Mesenchymal stem cell (in vitro differentiated cells and primary cell): Measurements from ENCODE around the gene TNPO1.
A peak's percentile ranks its signal among the peaks of the same experiment; 100 is the strongest.

Experiments used
- DNase-seq: peaks from one replicate; pipeline ENCODE4 v3.0.0-alpha.2; 2013
- H2AFZ ChIP-seq: one replicate; pipeline ENCODE4 v1.6.1; 2013; ENCODE audit warnings: low read depth, mild to moderate bottlenecking, control low read depth, inconsistent platforms, low read length, moderate library complexity
- H2AK5ac ChIP-seq: 2 replicates; pipeline ENCODE4 v1.6.1; 2013; ENCODE audit warnings: low read length, moderate library complexity, mild to moderate bottlenecking, inconsistent platforms; ENCODE audit not compliant: severe bottlenecking
- H2BK120ac ChIP-seq: one replicate; pipeline ENCODE4 v1.6.1; 2013; ENCODE audit warnings: low read depth, mild to moderate bottlenecking, inconsistent platforms, low read length, moderate library complexity
- H2BK12ac ChIP-seq, 2 experiments: one replicate each; pipeline ENCODE4 v1.6.1; 2013; ENCODE audit warnings: inconsistent platforms in 2 of 2, low read length in 2 of 2, mild to moderate bottlenecking in 2 of 2, moderate library complexity in 2 of 2, control low read depth in 1 of 2
- H2BK15ac ChIP-seq: one replicate; pipeline ENCODE4 v1.6.1; 2013; ENCODE audit warnings: mild to moderate bottlenecking, low read depth, inconsistent platforms; ENCODE audit not compliant: poor library complexity, severe bottlenecking
- H2BK5ac ChIP-seq: 2 replicates; pipeline ENCODE4 v1.6.1; 2013; ENCODE audit warnings: low read depth, mild to moderate bottlenecking, low read length, control low read depth, inconsistent platforms; ENCODE audit not compliant: poor library complexity, severe bottlenecking
- H3K14ac ChIP-seq, 2 experiments: one replicate each; pipeline ENCODE4 v1.6.1; 2013; ENCODE audit warnings: inconsistent platforms in 2 of 2, low read length in 2 of 2, control low read depth in 1 of 2, mild to moderate bottlenecking in 1 of 2, moderate library complexity in 1 of 2
- H3K18ac ChIP-seq, 2 experiments: one replicate each; pipeline ENCODE4 v1.6.1; 2013; ENCODE audit warnings: inconsistent platforms in 2 of 2, low read length in 2 of 2, control low read depth in 1 of 2, low read depth in 1 of 2, mild to moderate bottlenecking in 1 of 2
- H3K23ac ChIP-seq, 2 experiments: one replicate each; pipeline ENCODE4 v1.6.1; 2013; ENCODE audit warnings: inconsistent platforms in 2 of 2, low read length in 2 of 2, mild to moderate bottlenecking in 2 of 2, moderate library complexity in 2 of 2, control low read depth in 1 of 2
- H3K27ac ChIP-seq: 2 replicates; pipeline ENCODE4 v1.5.1; 2013; ENCODE audit warnings: mild to moderate bottlenecking, moderate library complexity, low read length, control low read depth, inconsistent platforms; ENCODE audit not compliant: poor library complexity, severe bottlenecking
- H3K27me3 ChIP-seq, 2 experiments: 2 replicates each; pipeline versions ENCODE4 v1.6.1 to v1.7.0; 2013; ENCODE audit warnings: low read length in 2 of 2, mild to moderate bottlenecking in 2 of 2, moderate library complexity in 2 of 2, control low read depth in 1 of 2, inconsistent platforms in 1 of 2; ENCODE audit not compliant: control insufficient read depth in 1 of 2, insufficient read depth in 1 of 2
- H3K36me3 ChIP-seq, 2 experiments: 2 replicates each; pipeline versions ENCODE4 v1.6.1 to v1.7.0; 2013; ENCODE audit warnings: low read length in 2 of 2, control low read depth in 1 of 2, inconsistent platforms in 1 of 2, low read depth in 1 of 2, mild to moderate bottlenecking in 1 of 2; ENCODE audit not compliant: insufficient read depth in 2 of 2, control insufficient read depth in 1 of 2
- H3K4ac ChIP-seq, 2 experiments: one replicate each; pipeline ENCODE4 v1.6.1; 2013; ENCODE audit warnings: inconsistent platforms in 2 of 2, low read length in 2 of 2, mild to moderate bottlenecking in 2 of 2, moderate library complexity in 2 of 2, control low read depth in 1 of 2, low read depth in 1 of 2
- H3K4me1 ChIP-seq: 2 replicates; pipeline ENCODE4 v1.6.1; 2013; ENCODE audit warnings: low read depth, low read length, control low read depth; ENCODE audit not compliant: control insufficient read depth, insufficient read depth
- H3K4me2 ChIP-seq: 2 replicates; pipeline ENCODE4 v1.6.1; 2013; ENCODE audit warnings: low read length, mild to moderate bottlenecking, inconsistent platforms; ENCODE audit not compliant: poor library complexity, severe bottlenecking
- H3K4me3 ChIP-seq, 2 experiments: 2 replicates each; pipeline versions ENCODE4 v1.5.1 to v1.7.0; 2013; ENCODE audit warnings: low read length in 2 of 2, mild to moderate bottlenecking in 2 of 2, control low read depth in 1 of 2, low read depth in 1 of 2; ENCODE audit not compliant: insufficient read depth in 1 of 2
- H3K79me1 ChIP-seq: replicated peaks from 2 replicates; pipeline ENCODE4 v1.6.1; 2013; ENCODE audit warnings: mild to moderate bottlenecking, control low read depth, low read length, inconsistent platforms; ENCODE audit not compliant: poor library complexity, severe bottlenecking
- H3K9ac ChIP-seq: 2 replicates; pipeline ENCODE4 v1.7.0; 2013; ENCODE audit warnings: mild to moderate bottlenecking, low read length, moderate library complexity
- H3K9me3 ChIP-seq: 2 replicates; pipeline ENCODE4 v1.7.0; 2013; ENCODE audit warnings: mild to moderate bottlenecking, low read length; ENCODE audit not compliant: control insufficient read depth
- H4K8ac ChIP-seq: one replicate; pipeline ENCODE4 v1.6.1; 2013; ENCODE audit warnings: inconsistent platforms, mild to moderate bottlenecking, low read length, moderate library complexity
- H4K91ac ChIP-seq: one replicate; pipeline ENCODE4 v1.6.1; 2013; ENCODE audit warnings: mild to moderate bottlenecking, low read length, inconsistent platforms
- WGBS: methylation state at CpG from one replicate; pipeline ENCODE4 v1.1.7; 2013; ENCODE audit warnings: mixed read lengths; 5-methylcytosine and 5-hydroxymethylcytosine counted together

TNPO1 gene

GRCh38 chr5:72840041-72840440, 23.6 kb downstream of the TNPO1 start:
- no peak overlapping the region for H3K4me2 ChIP-seq
- no peak overlapping the region for H2AFZ ChIP-seq
- peaks cover 9% of the 10 kb centered on the region for H3K79me1 ChIP-seq
- H4K8ac ChIP-seq, result no peak overlapping the region
- no peak overlapping the region for H2BK12ac ChIP-seq
- no peak overlapping the region for H2BK120ac ChIP-seq
- no peak overlapping the region for H3K18ac ChIP-seq
- WGBS, result 44% methylated on average over 4 of the region's 5 CpGs
- H4K91ac ChIP-seq, result no peak overlapping the region
- no peaks in the 10 kb centered on the region for H3K27me3 ChIP-seq
- H2AK5ac ChIP-seq, result no peak overlapping the region
- H3K4me1 ChIP-seq, result peaks cover 4% of the 10 kb centered on the region
- H3K23ac ChIP-seq, result no peak overlapping the region
- no peak for DNase-seq
- no peak overlapping the region for H2BK15ac ChIP-seq
- H2BK5ac ChIP-seq, result no peak overlapping the region
- no peak overlapping the region for H3K9ac ChIP-seq
- peaks cover 0 to 4% of the 10 kb centered on the region in 2 experiments for H3K36me3 ChIP-seq
- no peak overlapping the region for H3K4me3 ChIP-seq
- no peaks in the 10 kb centered on the region for H3K9me3 ChIP-seq
- no peak overlapping the region for H3K27ac ChIP-seq
- H3K4ac ChIP-seq, result no peak overlapping the region
- H3K14ac ChIP-seq, result no peak overlapping the region

- Histone ChIP-seq H3K4me1 (peaks cover 2% of the 10 kb centered on the region), H3K14ac (no peak overlapping the region), H2BK12ac (no peak overlapping the region), H3K23ac (no peak overlapping the region), H3K4me2 (no peak overlapping the region), H4K8ac (no peak overlapping the region), H3K4me3 (no peak overlapping the region), H3K18ac (no peak overlapping the region), H3K9me3 (no peaks in the 10 kb centered on the region), H2BK120ac (no peak overlapping the region), H2BK5ac (no peak overlapping the region), H3K9ac (peak overlapping the region; percentile 40), H2AK5ac (no peak overlapping the region), H3K36me3 (no peaks in the 10 kb centered on the region), H3K27me3 (no peaks in the 10 kb centered on the region), H2AFZ (no peak overlapping the region), H3K27ac (no peak overlapping the region), H4K91ac (no peak overlapping the region), H3K4ac (no peak overlapping the region), H2BK15ac (no peak overlapping the region), H3K79me1 (peaks cover 4% of the 10 kb centered on the region)
- DNase-seq, result peak; percentile 34
- 14% methylated on average over 1 of the region's 1 CpG for WGBS
Measured at GRCh38 chr5:72841756-72842535, 25.5 kb downstream of the TNPO1 start.

GRCh38 chr5:72842816-72843215, 26.4 kb downstream of the TNPO1 start:
- H3K36me3 ChIP-seq, result no peaks in the 10 kb centered on the region
- no peak overlapping the region for H4K91ac ChIP-seq
- peaks cover 2% of the 10 kb centered on the region for H3K4me1 ChIP-seq
- no peak overlapping the region for H3K4me3 ChIP-seq
- H3K4ac ChIP-seq, result no peak overlapping the region
- no peak overlapping the region for H2BK12ac ChIP-seq
- H3K9ac ChIP-seq, result peak overlapping the region; percentile 40
- H3K27ac ChIP-seq, result no peak overlapping the region
- H3K18ac ChIP-seq, result no peak overlapping the region
- no peak overlapping the region for H4K8ac ChIP-seq
- H3K79me1 ChIP-seq, result peaks cover 4% of the 10 kb centered on the region
- H3K9me3 ChIP-seq, result no peaks in the 10 kb centered on the region
- no peak overlapping the region for H2AFZ ChIP-seq
- H2BK15ac ChIP-seq, result no peak overlapping the region
- H3K23ac ChIP-seq, result no peak overlapping the region
- H2BK120ac ChIP-seq, result no peak overlapping the region
- H3K4me2 ChIP-seq, result no peak overlapping the region
- DNase-seq, result peak; percentile 53
- H3K14ac ChIP-seq, result no peak overlapping the region
- H2AK5ac ChIP-seq, result peak overlapping the region; percentile 36
- no peak overlapping the region for H2BK5ac ChIP-seq
- H3K27me3 ChIP-seq, result no peaks in the 10 kb centered on the region

GRCh38 chr5:72844218-72844603, 27.8 kb downstream of the TNPO1 start:
- Histone ChIP-seq H2BK12ac (no peak overlapping the region), H3K23ac (no peak overlapping the region), H3K4ac (no peak overlapping the region), H3K9ac (no peak overlapping the region), H3K4me2 (no peak overlapping the region), H3K14ac (no peak overlapping the region), H2BK120ac (no peak overlapping the region), H4K8ac (no peak overlapping the region), H3K36me3 (no peaks in the 10 kb centered on the region), H3K4me1 (peaks cover 2% of the 10 kb centered on the region), H2AFZ (no peak overlapping the region), H3K79me1 (peaks cover 4% of the 10 kb centered on the region), H2BK15ac (no peak overlapping the region), H3K4me3 (no peak overlapping the region), H3K9me3 (no peaks in the 10 kb centered on the region), H4K91ac (no peak overlapping the region), H3K27ac (no peak overlapping the region), H3K27me3 (no peaks in the 10 kb centered on the region), H2BK5ac (no peak overlapping the region), H3K18ac (no peak overlapping the region), H2AK5ac (no peak overlapping the region)
- DNase-seq, result no peak
